B cell (primary cell): ENCODE results near the gene MRPL17.
"Not testable (repeated sequence)": the region's sequence is repeated elsewhere in the genome, so short reads cannot be mapped to it uniquely, and the experiment has no call there.

Source experiments
- CTCF ChIP-seq: fragments of 200-600 bp; IDR thresholded peaks from one replicate; pipeline ENCODE4 v1.8.0; 2022; ENCODE audit warnings: antibody characterized with exemption, mild to moderate bottlenecking
- EZH2 ChIP-seq: IDR thresholded peaks from 2 replicates; pipeline ENCODE4 v1.6.1; 2012; ENCODE audit warnings: borderline replicate concordance, low read depth, mild to moderate bottlenecking, moderate library complexity, low read length; ENCODE audit not compliant: insufficient read depth, poor library complexity, severe bottlenecking

- TF ChIP-seq CTCF, EZH2: not testable (repeated sequence)
These were observed 18.8 kb upstream of the MRPL17 start for GRCh38 chr11:6701955-6702354.
